Neuronal stem cell (in vitro differentiated cells): ENCODE results near the gene CIC.

Experiments used
- DNase-seq: peaks from one replicate; pipeline ENCODE4 v3.0.0-alpha.2; 2013; ENCODE audit warnings: low spot score
- H2AFZ ChIP-seq: one replicate; pipeline ENCODE4 v1.6.1; 2013; ENCODE audit warnings: mild to moderate bottlenecking, low read length, inconsistent platforms
- H2AK5ac ChIP-seq: 2 replicates; pipeline ENCODE4 v1.6.1; 2013; ENCODE audit warnings: low read depth, mild to moderate bottlenecking, inconsistent platforms, low read length, moderate library complexity, mixed read lengths
- H2BK120ac ChIP-seq: 2 replicates; pipeline ENCODE4 v1.6.1; 2013; ENCODE audit warnings: low read depth, mild to moderate bottlenecking, inconsistent platforms, low read length, moderate library complexity, mixed read lengths
- H2BK12ac ChIP-seq: one replicate; pipeline ENCODE4 v1.6.1; 2013; ENCODE audit warnings: low read length, inconsistent platforms
- H2BK15ac ChIP-seq: 2 replicates; pipeline ENCODE4 v1.6.1; 2013; ENCODE audit warnings: mild to moderate bottlenecking, low read length, inconsistent platforms, mixed read lengths
- H2BK5ac ChIP-seq: one replicate; pipeline ENCODE4 v1.6.1; 2013; ENCODE audit warnings: inconsistent platforms, mild to moderate bottlenecking, low read length, moderate library complexity
- H3K14ac ChIP-seq: one replicate; pipeline ENCODE4 v1.6.1; 2013; ENCODE audit warnings: low read length, inconsistent platforms
- H3K18ac ChIP-seq: 2 replicates; pipeline ENCODE4 v1.6.1; 2013; ENCODE audit warnings: low read length, inconsistent platforms
- H3K23ac ChIP-seq: 2 replicates; pipeline ENCODE4 v1.6.1; 2013; ENCODE audit warnings: low read depth, mild to moderate bottlenecking, mixed read lengths, low read length, inconsistent platforms; ENCODE audit not compliant: poor library complexity
- H3K27ac ChIP-seq: replicated peaks from 3 replicates; pipeline ENCODE4 v1.5.1; 2013; ENCODE audit warnings: low read length, inconsistent platforms
- H3K27me3 ChIP-seq, 3 experiments: 2 replicates each; pipeline ENCODE4 v1.6.1; 2013; ENCODE audit warnings: low read length in 3 of 3, mild to moderate bottlenecking in 2 of 3, inconsistent platforms in 1 of 3, low read depth in 1 of 3, mixed read lengths in 1 of 3, moderate library complexity in 1 of 3; ENCODE audit not compliant: control insufficient read depth in 3 of 3, insufficient read depth in 3 of 3
- H3K36me3 ChIP-seq, 2 donors: replicated peaks in 1 of 2; 2 replicates each; pipeline ENCODE4 v1.6.1; 2013; ENCODE audit warnings: low read length in 2 of 2; ENCODE audit not compliant: control insufficient read depth in 2 of 2, insufficient read depth in 2 of 2
- H3K4ac ChIP-seq: 2 replicates; pipeline ENCODE4 v1.6.1; 2013; ENCODE audit warnings: inconsistent platforms, mild to moderate bottlenecking, low read length, moderate library complexity
- H3K4me1 ChIP-seq, 2 donors: 1 replicate in 1 of 2; 2 replicates in 1 of 2; pipeline ENCODE4 v1.6.1; 2013; ENCODE audit warnings: low read length in 2 of 2, low read depth in 1 of 2; ENCODE audit not compliant: control insufficient read depth in 2 of 2, insufficient read depth in 1 of 2
- H3K4me2 ChIP-seq: one replicate; pipeline ENCODE4 v1.6.1; 2013; ENCODE audit warnings: mild to moderate bottlenecking, low read length, inconsistent platforms; ENCODE audit not compliant: insufficient read depth, poor library complexity, severe bottlenecking
- H3K4me3 ChIP-seq, 2 donors: 2 replicates each; pipeline ENCODE4 v1.5.1; 2013; ENCODE audit warnings: low read length in 2 of 2, mild to moderate bottlenecking in 2 of 2, inconsistent platforms in 1 of 2, moderate library complexity in 1 of 2
- H3K79me1 ChIP-seq: one replicate; pipeline ENCODE4 v1.6.1; 2013; ENCODE audit warnings: low read depth, mild to moderate bottlenecking, inconsistent platforms, low read length, moderate library complexity
- H3K9ac ChIP-seq: one replicate; pipeline ENCODE4 v1.6.1; 2013; ENCODE audit warnings: mild to moderate bottlenecking, low read depth, low read length, inconsistent platforms; ENCODE audit not compliant: poor library complexity
- H3K9me3 ChIP-seq, 2 donors: replicated peaks in 1 of 2; 2 replicates each; pipeline versions ENCODE3 to v1.6.1; 2013; ENCODE audit warnings: low read length in 2 of 2, mild to moderate bottlenecking in 2 of 2, inconsistent platforms in 1 of 2, low read depth in 1 of 2, mixed read lengths in 1 of 2, moderate library complexity in 1 of 2; ENCODE audit not compliant: control insufficient read depth in 2 of 2, insufficient read depth in 1 of 2
- H4K8ac ChIP-seq: one replicate; pipeline ENCODE4 v1.6.1; 2013; ENCODE audit warnings: low read depth, mild to moderate bottlenecking, inconsistent platforms, low read length, moderate library complexity
- H4K91ac ChIP-seq: one replicate; pipeline ENCODE4 v1.6.1; 2013; ENCODE audit warnings: low read length, low read depth, mild to moderate bottlenecking, inconsistent platforms; ENCODE audit not compliant: poor library complexity
- WGBS, 2 donors: extraction: QIAGEN DNeasy Blood & Tissue Kit; methylation state at CpG; one replicate each; pipeline ENCODE4 v1.1.7; 2013; ENCODE audit warnings: missing lambda C conversion rate in 2 of 2, mixed read lengths in 1 of 2; ENCODE audit not compliant: insufficient read length in 2 of 2, insufficient replicate concordance in 1 of 2; ENCODE audit errors: extremely low coverage in 2 of 2; 5-methylcytosine and 5-hydroxymethylcytosine counted together

Gene CIC

DNA sequence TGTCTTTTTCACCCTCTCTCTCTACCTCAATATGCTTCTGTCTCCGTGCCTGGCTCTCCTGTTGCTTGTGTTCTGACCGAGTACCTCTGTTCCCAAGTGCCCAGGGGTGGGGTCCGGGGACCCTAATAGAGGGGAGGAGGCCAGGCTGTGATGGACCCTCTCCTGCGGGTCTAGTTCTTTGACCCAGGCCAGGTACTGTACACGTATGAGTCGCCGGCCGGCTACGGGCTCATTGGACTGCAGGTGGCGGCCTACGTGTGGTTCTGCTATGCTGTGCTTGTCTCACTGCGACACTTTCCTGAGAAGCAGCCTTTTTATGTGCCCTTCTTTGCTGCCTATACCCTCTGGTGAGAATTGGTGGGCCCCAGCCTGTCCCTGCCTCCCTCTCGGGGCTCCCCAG, 48.5 kb downstream of the CIC start:
- Histone ChIP-seq H3K4ac (no peak overlapping the region), H2AFZ (no peak overlapping the region), H3K14ac (no peak overlapping the region), H3K9me3 (no peaks in the 10 kb centered on the region), H2BK12ac (no peak overlapping the region), H2BK5ac (no peak overlapping the region), H3K27me3 (peaks cover 0 to 31% (median 3%) of the 10 kb centered on the region in 3 experiments), H3K23ac (no peak overlapping the region), H3K18ac (no peak overlapping the region), H3K4me3 (no peak overlapping the region), H3K36me3 (no peaks in the 10 kb centered on the region), H4K8ac (no peak overlapping the region), H3K79me1 (no peaks in the 10 kb centered on the region), H3K4me1 (peaks cover 5 to 8% of the 10 kb centered on the region in 2 donors), H3K27ac (no peak overlapping the region), H2BK15ac (no peak overlapping the region), H3K9ac (no peak overlapping the region), H3K4me2 (no peak overlapping the region), H4K91ac (no peak overlapping the region), H2BK120ac (peak overlapping the region; percentile 9), H2AK5ac (no peak overlapping the region)
- DNase-seq = no peak
- no CpG with 5 or more reads among the region's 13 CpGs for WGBS, 2 donors

DNA sequence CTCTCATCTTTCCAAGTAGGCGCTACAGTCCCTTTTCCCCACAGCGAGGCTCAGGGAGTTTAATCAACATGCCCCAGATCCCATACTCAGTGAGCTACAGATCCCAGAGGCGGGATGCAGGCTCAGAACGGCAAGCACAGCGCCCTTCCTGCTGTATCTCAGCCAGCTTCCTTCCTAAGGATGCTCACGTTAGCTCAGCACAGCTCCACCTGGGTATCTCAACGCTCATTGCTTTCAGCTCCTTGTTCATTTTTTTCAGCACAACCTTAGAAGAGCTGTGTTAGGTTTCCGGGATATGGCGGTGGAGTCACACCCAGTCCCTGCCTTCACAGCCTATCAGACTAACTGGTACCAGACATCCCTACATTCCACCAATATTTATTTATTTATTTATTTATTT, 53.3 kb downstream of the CIC start:
- H3K27me3 ChIP-seq = peaks cover 4 to 37% (median 14%) of the 10 kb centered on the region in 3 experiments
- no peak overlapping the region for H2AK5ac ChIP-seq
- no peak overlapping the region for H2BK12ac ChIP-seq
- no peak overlapping the region for H2BK15ac ChIP-seq
- no peaks in the 10 kb centered on the region for H3K9me3 ChIP-seq
- no peak overlapping the region for H3K4me3 ChIP-seq
- H3K79me1 ChIP-seq = peaks cover 5% of the 10 kb centered on the region
- no peak overlapping the region for H3K14ac ChIP-seq
- H3K36me3 ChIP-seq = no peaks in the 10 kb centered on the region
- no peak overlapping the region for H3K9ac ChIP-seq
- H3K4me1 ChIP-seq = peaks cover 1 to 9% of the 10 kb centered on the region in 2 donors
- no peak overlapping the region for H3K4ac ChIP-seq
- no peak for DNase-seq
- no peak overlapping the region for H3K18ac ChIP-seq
- H2BK120ac ChIP-seq = no peak overlapping the region
- H3K23ac ChIP-seq = no peak overlapping the region
- H3K27ac ChIP-seq = no peak overlapping the region
- no peak overlapping the region for H2AFZ ChIP-seq
- WGBS, 2 donors = no CpG with 5 or more reads among the region's 9 CpGs
- H3K4me2 ChIP-seq = no peak overlapping the region
- no peak overlapping the region for H4K91ac ChIP-seq
- peak overlapping the region; percentile 12 for H2BK5ac ChIP-seq
- H4K8ac ChIP-seq = no peak overlapping the region

DNA sequence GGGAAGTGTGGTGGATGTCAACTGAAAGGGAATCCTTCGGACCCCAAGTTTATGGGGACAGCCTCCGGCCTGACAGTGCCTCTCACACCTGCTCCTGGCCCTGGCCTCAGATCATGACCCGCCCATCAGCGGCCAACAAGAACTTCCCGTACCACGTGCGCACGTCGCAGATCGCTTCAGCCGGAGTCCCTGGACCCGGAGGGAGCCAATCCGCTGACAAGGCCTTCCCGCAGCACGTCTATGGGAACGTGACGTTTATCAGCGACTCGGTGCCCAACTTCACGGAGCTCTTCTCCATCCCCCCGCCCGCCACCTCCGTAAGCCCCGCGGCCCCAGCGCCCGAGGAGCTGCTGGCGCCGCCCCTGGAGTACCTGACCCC, 54.4 kb downstream of the CIC start:
- no peak for DNase-seq
- Histone ChIP-seq H3K79me1 (peaks cover 5% of the 10 kb centered on the region), H2BK15ac (no peak overlapping the region), H3K4me2 (no peak overlapping the region), H3K23ac (peak overlapping the region; percentile 2), H3K27ac (no peak overlapping the region), H3K9ac (peak overlapping the region; percentile 47), H3K4me1 (peaks cover 3 to 9% of the 10 kb centered on the region in 2 donors), H2AFZ (peak overlapping the region; percentile 90), H3K27me3 (peaks cover 4 to 37% (median 14%) of the 10 kb centered on the region in 3 experiments), H3K4me3 (no peak overlapping the region), H2AK5ac (peak overlapping the region; percentile 23), H2BK12ac (no peak overlapping the region), H2BK5ac (no peak overlapping the region), H3K9me3 (no peaks in the 10 kb centered on the region), H3K36me3 (no peaks in the 10 kb centered on the region), H2BK120ac (no peak overlapping the region), H3K18ac (peak overlapping the region; percentile 78), H3K4ac (no peak overlapping the region), H3K14ac (no peak overlapping the region), H4K91ac (no peak overlapping the region), H4K8ac (no peak overlapping the region)
- no CpG with 5 or more reads among the region's 29 CpGs for whole genome bisulfite sequencing, 2 donors

DNA sequence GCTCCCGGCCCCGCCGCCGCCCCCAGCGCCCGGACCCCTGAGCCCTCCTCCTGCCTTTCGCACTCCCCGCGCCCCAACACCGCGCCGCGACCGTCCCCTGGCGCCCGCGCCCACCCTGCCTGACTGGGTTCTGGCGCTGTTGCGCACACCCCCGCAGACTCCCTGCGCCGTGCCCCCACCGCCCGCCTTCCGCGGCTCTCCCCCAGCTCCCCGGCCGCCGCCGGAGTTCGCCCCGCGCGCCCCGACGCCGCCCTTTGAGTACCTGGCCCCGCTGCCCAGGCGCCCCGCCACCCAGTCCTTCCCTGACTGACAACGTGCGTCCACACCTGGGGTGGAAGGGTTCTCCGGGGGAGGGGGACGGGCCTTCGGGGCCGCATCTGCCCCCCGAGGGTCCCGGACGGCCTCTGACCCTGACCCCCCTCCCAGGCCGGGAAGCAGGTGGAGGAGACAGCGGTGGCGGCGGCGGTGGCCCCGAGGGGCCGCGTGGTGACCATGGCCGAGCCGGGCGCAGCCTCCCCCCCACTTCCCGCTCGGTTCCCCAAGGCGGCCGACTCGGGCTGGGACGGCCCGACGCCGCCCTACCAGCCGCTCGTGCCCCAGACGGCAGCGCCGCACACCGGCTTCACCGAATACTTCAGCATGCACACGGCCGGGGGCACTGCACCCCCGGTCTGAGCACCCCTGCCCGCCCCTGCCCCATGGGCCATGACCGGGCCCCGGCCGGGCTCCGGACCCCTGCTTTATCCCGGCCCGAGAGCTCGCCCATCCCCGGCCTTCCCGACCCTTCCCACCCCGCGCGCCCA, 55.0 kb downstream of the CIC start:
- H3K36me3 ChIP-seq = no peaks in the 10 kb centered on the region
- no peak for DNase-seq
- H4K8ac ChIP-seq = no peak overlapping the region
- H3K9me3 ChIP-seq = no peaks in the 10 kb centered on the region
- H3K4ac ChIP-seq = no peak overlapping the region
- H3K4me1 ChIP-seq = peaks cover 3 to 9% of the 10 kb centered on the region in 2 donors
- H3K23ac ChIP-seq = peak overlapping the region; percentile 31
- H2BK5ac ChIP-seq = no peak overlapping the region
- H3K4me2 ChIP-seq = peak overlapping the region; percentile 51
- H2BK15ac ChIP-seq = no peak overlapping the region
- H3K4me3 ChIP-seq = peak overlapping the region in 1 of 2 donors; percentile 47
- H3K18ac ChIP-seq = peak overlapping the region; percentile 85
- peak overlapping the region; percentile 21 for H3K14ac ChIP-seq
- H3K79me1 ChIP-seq = peaks cover 7% of the 10 kb centered on the region
- no peak overlapping the region for H4K91ac ChIP-seq
- no CpG with 5 or more reads among the region's 92 CpGs for WGBS, 2 donors
- H2AFZ ChIP-seq = peak overlapping the region; percentile 90
- H3K9ac ChIP-seq = peak overlapping the region; percentile 30
- no peak overlapping the region for H3K27ac ChIP-seq
- H3K27me3 ChIP-seq = peaks cover 4 to 37% (median 14%) of the 10 kb centered on the region in 3 experiments
- H2BK12ac ChIP-seq = peak overlapping the region; percentile 75
- H2AK5ac ChIP-seq = peak overlapping the region; percentile 76
- no peak overlapping the region for H2BK120ac ChIP-seq
